DOHH2 (cell line): ENCODE data around the gene PPP1R3F.

Experiments used
- H3F3A ChIP-seq: fragments of 200-600 bp; sonication (generic), shearing (Covaris generic); 2 replicates; pipeline ENCODE4 v1.6.0; 2016; ENCODE audit warnings: antibody characterized with exemption, mild to moderate bottlenecking; ENCODE audit not compliant: control insufficient read depth, insufficient read depth
- H3K27ac ChIP-seq: fragments of 200-600 bp; sonication (generic); 2 replicates; pipeline ENCODE4 v1.5.1; 2014; ENCODE audit warnings: low read depth, mild to moderate bottlenecking, low read length, moderate library complexity
- H3K27me3 ChIP-seq: fragments of 200-600 bp; sonication (generic); 2 replicates; pipeline ENCODE4 v1.6.1; 2014; ENCODE audit warnings: mild to moderate bottlenecking, low read length, mixed read lengths; ENCODE audit not compliant: control insufficient read depth
- H3K36me3 ChIP-seq: fragments of 200-600 bp; sonication (generic); 2 replicates; pipeline ENCODE4 v1.6.1; 2014; ENCODE audit warnings: mild to moderate bottlenecking, low read length, moderate library complexity, mixed read lengths; ENCODE audit not compliant: control insufficient read depth
- H3K4me1 ChIP-seq: fragments of 200-600 bp; sonication (generic); 2 replicates; pipeline ENCODE4 v1.6.1; 2014; ENCODE audit warnings: mild to moderate bottlenecking, low read length, mixed read lengths; ENCODE audit not compliant: control insufficient read depth
- H3K4me2 ChIP-seq: fragments of 200-600 bp; sonication (generic); 2 replicates; pipeline ENCODE4 v1.6.0; 2014; ENCODE audit warnings: mild to moderate bottlenecking, low read length, moderate library complexity
- H3K4me3 ChIP-seq: fragments of 200-600 bp; sonication (generic); 2 replicates; pipeline ENCODE4 v1.5.1; 2014; ENCODE audit warnings: mild to moderate bottlenecking, low read length, mixed read lengths
- H3K79me2 ChIP-seq: fragments of 200-600 bp; sonication (generic); 2 replicates; pipeline ENCODE4 v1.6.1; 2014; ENCODE audit warnings: mild to moderate bottlenecking, low read length, mixed read lengths; ENCODE audit not compliant: control insufficient read depth
- H3K9me2 ChIP-seq: fragments of 200-600 bp; sonication (generic); replicated peaks from 2 replicates; pipeline ENCODE4 v1.6.1; 2014; ENCODE audit warnings: mild to moderate bottlenecking, low read length, mixed read lengths; ENCODE audit not compliant: control insufficient read depth
- H3K9me3 ChIP-seq: fragments of 200-600 bp; sonication (generic); 2 replicates; pipeline ENCODE4 v1.6.1; 2014; ENCODE audit warnings: antibody characterized with exemption, low read length, mixed read lengths; ENCODE audit not compliant: control insufficient read depth, insufficient read depth
- H4K20me1 ChIP-seq: fragments of 200-600 bp; sonication (generic); 2 replicates; pipeline ENCODE4 v1.6.0; 2014; ENCODE audit warnings: low read depth, mild to moderate bottlenecking, antibody characterized with exemption, low read length, moderate library complexity; ENCODE audit not compliant: control insufficient read depth, insufficient read depth
- EZH2phosphoT487 ChIP-seq: fragments of 200-600 bp; sonication (generic); IDR thresholded peaks from 2 replicates; pipeline ENCODE4 v1.6.1; 2017; ENCODE audit warnings: borderline replicate concordance, mild to moderate bottlenecking, antibody characterized with exemption, low read length, moderate library complexity, mixed read lengths
- TF ChIP-seq, protein P1 (sequence below): fragments of 200-600 bp; sonication (generic); IDR thresholded peaks from one replicate; pipeline ENCODE4 v1.5.1; 2014; ENCODE audit warnings: antibody characterized with exemption, mild to moderate bottlenecking, low read depth, low read length; ENCODE audit not compliant: poor library complexity, severe bottlenecking

Gene PPP1R3F

GRCh38 chrX:49276207-49276606 lies 6.6 kb downstream of the PPP1R3F start:
- no peak overlapping the region for H3K27ac ChIP-seq
- H3K79me2 ChIP-seq, result peaks cover 35% of the 10 kb centered on the region
- no peaks in the 10 kb centered on the region for H3K9me2 ChIP-seq
- H3F3A ChIP-seq, result no peaks in the 10 kb centered on the region
- no peaks in the 10 kb centered on the region for H3K9me3 ChIP-seq
- no peaks in the 10 kb centered on the region for H4K20me1 ChIP-seq
- TF ChIP-seq, protein P1, sequence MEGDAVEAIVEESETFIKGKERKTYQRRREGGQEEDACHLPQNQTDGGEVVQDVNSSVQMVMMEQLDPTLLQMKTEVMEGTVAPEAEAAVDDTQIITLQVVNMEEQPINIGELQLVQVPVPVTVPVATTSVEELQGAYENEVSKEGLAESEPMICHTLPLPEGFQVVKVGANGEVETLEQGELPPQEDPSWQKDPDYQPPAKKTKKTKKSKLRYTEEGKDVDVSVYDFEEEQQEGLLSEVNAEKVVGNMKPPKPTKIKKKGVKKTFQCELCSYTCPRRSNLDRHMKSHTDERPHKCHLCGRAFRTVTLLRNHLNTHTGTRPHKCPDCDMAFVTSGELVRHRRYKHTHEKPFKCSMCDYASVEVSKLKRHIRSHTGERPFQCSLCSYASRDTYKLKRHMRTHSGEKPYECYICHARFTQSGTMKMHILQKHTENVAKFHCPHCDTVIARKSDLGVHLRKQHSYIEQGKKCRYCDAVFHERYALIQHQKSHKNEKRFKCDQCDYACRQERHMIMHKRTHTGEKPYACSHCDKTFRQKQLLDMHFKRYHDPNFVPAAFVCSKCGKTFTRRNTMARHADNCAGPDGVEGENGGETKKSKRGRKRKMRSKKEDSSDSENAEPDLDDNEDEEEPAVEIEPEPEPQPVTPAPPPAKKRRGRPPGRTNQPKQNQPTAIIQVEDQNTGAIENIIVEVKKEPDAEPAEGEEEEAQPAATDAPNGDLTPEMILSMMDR, result no peak
- no peak for TF ChIP-seq EZH2phosphoT487
- H3K36me3 ChIP-seq, result peaks cover 8% of the 10 kb centered on the region; the same call in 1 of the 2 replicates
- H3K27me3 ChIP-seq, result no peaks in the 10 kb centered on the region
- H3K4me2 ChIP-seq, result no peak overlapping the region
- no peak overlapping the region for H3K4me3 ChIP-seq
- peaks cover 15% of the 10 kb centered on the region for H3K4me1 ChIP-seq

- Histone ChIP-seq H3K36me3 (peaks cover 6% of the 10 kb centered on the region; the same call in 1 of the 2 replicates), H3K79me2 (peaks cover 28% of the 10 kb centered on the region)
Observed at GRCh38 chrX:49276671-49277534, 7.3 kb downstream of the PPP1R3F start.

GRCh38 chrX:49277535-49277830 lies 7.9 kb downstream of the PPP1R3F start:
- no peak overlapping the region for H3K4me2 ChIP-seq
- H4K20me1 ChIP-seq, result no peaks in the 10 kb centered on the region
- no peaks in the 10 kb centered on the region for H3K9me3 ChIP-seq
- peaks cover 4% of the 10 kb centered on the region; the same call in 1 of the 2 replicates for H3K36me3 ChIP-seq
- H3K4me3 ChIP-seq, result no peak overlapping the region
- H3F3A ChIP-seq, result no peaks in the 10 kb centered on the region
- H3K27ac ChIP-seq, result no peak overlapping the region
- TF ChIP-seq, protein P1, result no peak
- no peak for TF ChIP-seq EZH2phosphoT487
- H3K4me1 ChIP-seq, result peaks cover 2% of the 10 kb centered on the region
- H3K9me2 ChIP-seq, result no peaks in the 10 kb centered on the region
- peaks cover 22% of the 10 kb centered on the region for H3K79me2 ChIP-seq
- H3K27me3 ChIP-seq, result no peaks in the 10 kb centered on the region

More at GRCh38 chrX:49276671-49277534, 7.3 kb downstream of the PPP1R3F start:
- no peak for TF ChIP-seq EZH2phosphoT487
- TF ChIP-seq, protein P1, result no peak
- no peaks in the 10 kb centered on the region for H3K27me3 ChIP-seq
- no peak overlapping the region for H3K27ac ChIP-seq
- H3K4me1 ChIP-seq, result peaks cover 8% of the 10 kb centered on the region
- H3K4me2 ChIP-seq, result no peak overlapping the region
- H3K9me2 ChIP-seq, result no peaks in the 10 kb centered on the region
- H3K4me3 ChIP-seq, result no peak overlapping the region
- no peaks in the 10 kb centered on the region for H4K20me1 ChIP-seq
- H3K9me3 ChIP-seq, result no peaks in the 10 kb centered on the region
- H3F3A ChIP-seq, result no peaks in the 10 kb centered on the region
